OCI-M2 (cell line): ENCODE data around the gene MT1X.

Experiments
- DNase-seq: peaks from one replicate; lab custom pipeline; 2025; ENCODE audit not compliant: unreplicated experiment; lab: John Stamatoyannopoulos, UW

Gene MT1X

GRCh38 chr16:56681939-56682702 is at the start of gene MT1X:
Gene MT1X (plus strand): TSS chr16:56682470. CDS start chr16:56682541, 71 bp downstream.
- peak; percentile 25 for DNase-seq

GRCh38 chr16:56632848-56633365 is 49.4 kb upstream of the MT1X start:
- DNase-seq: no peak

- DNase-seq: no peak
Measured at GRCh38 chr16:56633535-56633934, 48.7 kb upstream of the MT1X start.

- no peak for DNase-seq
Measured at GRCh38 chr16:56634715-56635440, 47.4 kb upstream of the MT1X start.

GRCh38 chr16:56635441-56635967 is 46.8 kb upstream of the MT1X start:
- no peak for DNase-seq

- DNase-seq: no peak
Measured at GRCh38 chr16:56636616-56637413, 45.5 kb upstream of the MT1X start.

- DNase-seq: no peak
Measured at GRCh38 chr16:56637814-56638750, 44.2 kb upstream of the MT1X start, which contains the start of gene MT1A. Gene MT1A (plus strand): TSS chr16:56638666. CDS start chr16:56638739, 73 bp downstream.

- no peak for DNase-seq
Measured at GRCh38 chr16:56639045-56639444, 43.2 kb upstream of the MT1X start.

GRCh38 chr16:56640076-56640475 is 42.2 kb upstream of the MT1X start:
- no peak for DNase-seq

GRCh38 chr16:56641166-56641565 is 41.1 kb upstream of the MT1X start:
- no peak for DNase-seq

GRCh38 chr16:56643080-56643778 is 39.0 kb upstream of the MT1X start:
- DNase-seq: no peak

GRCh38 chr16:56643833-56644232 is 38.4 kb upstream of the MT1X start:
- no peak for DNase-seq

GRCh38 chr16:56645311-56645710 is 37.0 kb upstream of the MT1X start:
- DNase-seq: no peak

- DNase-seq: no peak
Measured at GRCh38 chr16:56645838-56646237, 36.4 kb upstream of the MT1X start.

- no peak for DNase-seq
Measured at GRCh38 chr16:56647641-56648431, 34.4 kb upstream of the MT1X start.

GRCh38 chr16:56649271-56649670 is 33.0 kb upstream of the MT1X start:
- no peak for DNase-seq

- DNase-seq: no peak
Measured at GRCh38 chr16:56649820-56650219, 32.5 kb upstream of the MT1X start.

GRCh38 chr16:56651586-56651985 is 30.7 kb upstream of the MT1X start, which contains the start of gene MT1B:
Gene MT1B (plus strand): TSS chr16:56651886. CDS start chr16:56651954, 68 bp downstream.
- DNase-seq: no peak
